DOHH2 (cell line): ENCODE results near the gene UBAC2.

Experiments used
- EZH2phosphoT487 ChIP-seq: fragments of 200-600 bp; sonication (generic); IDR thresholded peaks from 2 replicates; pipeline ENCODE4 v1.6.1; 2017; ENCODE audit warnings: borderline replicate concordance, mild to moderate bottlenecking, antibody characterized with exemption, low read length, moderate library complexity, mixed read lengths
- TF ChIP-seq, protein P1 (sequence below): fragments of 200-600 bp; sonication (generic); IDR thresholded peaks from one replicate; pipeline ENCODE4 v1.5.1; 2014; ENCODE audit warnings: antibody characterized with exemption, mild to moderate bottlenecking, low read depth, low read length; ENCODE audit not compliant: poor library complexity, severe bottlenecking

DNA sequence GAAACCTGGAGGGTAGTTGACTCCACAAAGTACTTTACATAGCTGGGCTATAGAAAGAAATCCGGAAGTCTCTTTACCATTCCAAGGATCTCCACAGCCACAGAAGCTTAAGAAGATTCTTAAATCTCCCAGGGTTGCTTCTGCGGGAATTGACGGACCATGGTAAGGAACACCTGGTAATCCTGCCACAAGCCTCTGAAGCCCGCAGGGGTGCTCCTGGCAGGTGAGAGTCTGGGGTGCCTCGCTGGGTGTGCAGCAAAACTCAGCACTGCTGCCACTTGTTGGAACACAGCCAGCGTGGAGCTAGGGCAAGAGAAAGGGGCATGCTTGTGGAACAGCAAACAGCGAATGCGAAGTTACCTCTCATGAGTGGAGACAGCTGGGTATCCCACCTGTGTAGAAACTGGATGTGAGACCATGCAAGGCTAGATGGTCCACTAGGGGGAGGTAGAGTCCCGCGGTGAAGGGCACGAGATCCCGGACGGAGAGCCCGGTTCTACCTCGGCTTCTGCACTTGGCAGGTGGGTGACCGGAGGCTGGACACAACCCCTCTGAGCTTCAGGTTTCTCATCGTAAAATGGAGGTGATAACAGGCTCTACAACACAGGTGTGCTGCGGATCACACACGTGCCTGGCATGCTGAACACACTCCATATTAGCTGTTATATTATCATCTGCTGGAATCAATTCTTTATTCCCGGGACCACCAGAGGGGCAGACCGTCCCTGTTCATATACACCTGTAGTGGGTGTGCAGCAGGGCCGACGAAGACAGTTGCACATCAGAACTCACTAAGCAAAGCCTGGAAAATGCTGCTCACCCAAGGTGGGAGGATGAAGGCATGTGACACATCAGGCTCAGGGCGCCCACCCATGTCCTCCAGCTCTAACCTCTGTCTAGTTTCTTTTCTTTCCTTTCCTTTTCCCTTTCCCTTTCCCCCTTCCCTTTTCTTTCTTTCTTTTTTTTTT, 24.1 kb upstream of the UBAC2 start:
- TF ChIP-seq, protein P1, sequence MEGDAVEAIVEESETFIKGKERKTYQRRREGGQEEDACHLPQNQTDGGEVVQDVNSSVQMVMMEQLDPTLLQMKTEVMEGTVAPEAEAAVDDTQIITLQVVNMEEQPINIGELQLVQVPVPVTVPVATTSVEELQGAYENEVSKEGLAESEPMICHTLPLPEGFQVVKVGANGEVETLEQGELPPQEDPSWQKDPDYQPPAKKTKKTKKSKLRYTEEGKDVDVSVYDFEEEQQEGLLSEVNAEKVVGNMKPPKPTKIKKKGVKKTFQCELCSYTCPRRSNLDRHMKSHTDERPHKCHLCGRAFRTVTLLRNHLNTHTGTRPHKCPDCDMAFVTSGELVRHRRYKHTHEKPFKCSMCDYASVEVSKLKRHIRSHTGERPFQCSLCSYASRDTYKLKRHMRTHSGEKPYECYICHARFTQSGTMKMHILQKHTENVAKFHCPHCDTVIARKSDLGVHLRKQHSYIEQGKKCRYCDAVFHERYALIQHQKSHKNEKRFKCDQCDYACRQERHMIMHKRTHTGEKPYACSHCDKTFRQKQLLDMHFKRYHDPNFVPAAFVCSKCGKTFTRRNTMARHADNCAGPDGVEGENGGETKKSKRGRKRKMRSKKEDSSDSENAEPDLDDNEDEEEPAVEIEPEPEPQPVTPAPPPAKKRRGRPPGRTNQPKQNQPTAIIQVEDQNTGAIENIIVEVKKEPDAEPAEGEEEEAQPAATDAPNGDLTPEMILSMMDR: peak; percentile 93
- no peak for TF ChIP-seq EZH2phosphoT487
